Parathyroid adenoma (tissue), 2 donors: ENCODE results near the gene GATB.

Experiments used
- H2AFZ ChIP-seq: fragments of 300-600 bp; sonication (generic); one replicate; pipeline ENCODE4 v1.7.0; 2017; ENCODE audit warnings: antibody characterized with exemption, mild to moderate bottlenecking
- H3K27ac ChIP-seq: fragments of 300-600 bp; sonication (generic); one replicate; pipeline ENCODE4 v1.7.0; 2017
- H3K27me3 ChIP-seq: fragments of 300-600 bp; sonication (generic); one replicate; pipeline ENCODE4 v1.7.0; 2017; ENCODE audit warnings: low read length; ENCODE audit not compliant: control insufficient read depth, insufficient read depth
- H3K36me3 ChIP-seq: fragments of 300-600 bp; sonication (generic); one replicate; pipeline ENCODE4 v1.7.0; 2017; ENCODE audit warnings: low read length; ENCODE audit not compliant: control insufficient read depth, insufficient read depth
- H3K4me1 ChIP-seq: fragments of 300-600 bp; sonication (generic); one replicate; pipeline ENCODE4 v1.7.0; 2017; ENCODE audit warnings: control low read depth
- H3K4me2 ChIP-seq: fragments of 300-600 bp; sonication (generic); one replicate; pipeline ENCODE4 v1.7.0; 2017; ENCODE audit warnings: low read length
- H3K4me3 ChIP-seq: fragments of 300-600 bp; sonication (generic); one replicate; pipeline ENCODE4 v1.7.0; 2017; ENCODE audit warnings: low read depth, low read length
- H3K79me2 ChIP-seq: fragments of 300-600 bp; sonication (generic); one replicate; pipeline ENCODE4 v1.7.0; 2017; ENCODE audit warnings: control low read depth
- H3K9ac ChIP-seq: fragments of 300-600 bp; sonication (generic); one replicate; pipeline ENCODE4 v1.7.0; 2017; ENCODE audit warnings: mild to moderate bottlenecking
- H3K9me3 ChIP-seq: fragments of 300-600 bp; sonication (generic); one replicate; pipeline ENCODE4 v1.7.0; 2017; ENCODE audit warnings: low read length; ENCODE audit not compliant: control insufficient read depth
- TF ChIP-seq, protein P1 (sequence below): fragments of 300-600 bp; sonication (generic); IDR thresholded peaks from one replicate; pipeline ENCODE4 v1.7.0; 2017; ENCODE audit warnings: antibody characterized with exemption, mild to moderate bottlenecking
- donor health status: primary hyperparathyroidism.

The GATB gene

GRCh38 chr4:151782296-151782695, 21.5 kb upstream of the GATB start:
- no peak overlapping the region for H3K4me2 ChIP-seq
- H3K27me3 ChIP-seq: no peaks in the 10 kb centered on the region
- TF ChIP-seq, protein P1, sequence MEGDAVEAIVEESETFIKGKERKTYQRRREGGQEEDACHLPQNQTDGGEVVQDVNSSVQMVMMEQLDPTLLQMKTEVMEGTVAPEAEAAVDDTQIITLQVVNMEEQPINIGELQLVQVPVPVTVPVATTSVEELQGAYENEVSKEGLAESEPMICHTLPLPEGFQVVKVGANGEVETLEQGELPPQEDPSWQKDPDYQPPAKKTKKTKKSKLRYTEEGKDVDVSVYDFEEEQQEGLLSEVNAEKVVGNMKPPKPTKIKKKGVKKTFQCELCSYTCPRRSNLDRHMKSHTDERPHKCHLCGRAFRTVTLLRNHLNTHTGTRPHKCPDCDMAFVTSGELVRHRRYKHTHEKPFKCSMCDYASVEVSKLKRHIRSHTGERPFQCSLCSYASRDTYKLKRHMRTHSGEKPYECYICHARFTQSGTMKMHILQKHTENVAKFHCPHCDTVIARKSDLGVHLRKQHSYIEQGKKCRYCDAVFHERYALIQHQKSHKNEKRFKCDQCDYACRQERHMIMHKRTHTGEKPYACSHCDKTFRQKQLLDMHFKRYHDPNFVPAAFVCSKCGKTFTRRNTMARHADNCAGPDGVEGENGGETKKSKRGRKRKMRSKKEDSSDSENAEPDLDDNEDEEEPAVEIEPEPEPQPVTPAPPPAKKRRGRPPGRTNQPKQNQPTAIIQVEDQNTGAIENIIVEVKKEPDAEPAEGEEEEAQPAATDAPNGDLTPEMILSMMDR: no peak
- no peaks in the 10 kb centered on the region for H3K79me2 ChIP-seq
- H3K9me3 ChIP-seq: no peaks in the 10 kb centered on the region
- H2AFZ ChIP-seq: no peak overlapping the region
- no peak overlapping the region for H3K27ac ChIP-seq
- no peak overlapping the region for H3K4me3 ChIP-seq
- H3K36me3 ChIP-seq: no peaks in the 10 kb centered on the region
- H3K9ac ChIP-seq: no peak overlapping the region
- H3K4me1 ChIP-seq: no peaks in the 10 kb centered on the region

GRCh38 chr4:151781026-151781425, 20.2 kb upstream of the GATB start:
- no peaks in the 10 kb centered on the region for H3K9me3 ChIP-seq
- H2AFZ ChIP-seq: no peak overlapping the region
- H3K4me2 ChIP-seq: no peak overlapping the region
- H3K4me3 ChIP-seq: no peak overlapping the region
- no peak overlapping the region for H3K27ac ChIP-seq
- H3K27me3 ChIP-seq: no peaks in the 10 kb centered on the region
- no peaks in the 10 kb centered on the region for H3K79me2 ChIP-seq
- no peak overlapping the region for H3K9ac ChIP-seq
- no peaks in the 10 kb centered on the region for H3K36me3 ChIP-seq
- TF ChIP-seq, protein P1: no peak
- H3K4me1 ChIP-seq: no peaks in the 10 kb centered on the region

DNA sequence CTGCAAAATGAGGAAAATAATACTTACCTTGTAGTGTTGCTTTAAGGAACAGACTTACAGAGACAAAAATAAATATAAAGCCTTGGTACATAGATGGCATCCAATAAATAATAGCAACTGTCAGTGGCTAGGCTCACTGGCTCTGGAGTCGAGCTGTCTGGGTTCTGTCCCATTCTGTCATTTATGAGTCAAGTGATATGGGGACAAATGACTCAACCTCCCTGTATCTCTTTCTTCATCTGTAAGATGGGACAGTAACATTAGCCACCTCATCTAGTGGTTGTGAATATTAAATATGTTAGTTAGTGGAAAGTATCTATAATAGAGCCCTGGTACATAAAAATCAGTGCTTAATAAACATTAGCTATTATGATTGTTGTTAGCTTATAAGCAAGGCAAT, 16.7 kb upstream of the GATB start:
- H3K36me3 ChIP-seq: no peaks in the 10 kb centered on the region
- no peak overlapping the region for H3K4me2 ChIP-seq
- no peaks in the 10 kb centered on the region for H3K79me2 ChIP-seq
- no peak overlapping the region for H3K27ac ChIP-seq
- H3K4me3 ChIP-seq: no peak overlapping the region
- no peaks in the 10 kb centered on the region for H3K27me3 ChIP-seq
- no peak overlapping the region for H2AFZ ChIP-seq
- H3K9me3 ChIP-seq: no peaks in the 10 kb centered on the region
- no peak overlapping the region for H3K9ac ChIP-seq
- TF ChIP-seq, protein P1: no peak
- H3K4me1 ChIP-seq: no peaks in the 10 kb centered on the region

DNA sequence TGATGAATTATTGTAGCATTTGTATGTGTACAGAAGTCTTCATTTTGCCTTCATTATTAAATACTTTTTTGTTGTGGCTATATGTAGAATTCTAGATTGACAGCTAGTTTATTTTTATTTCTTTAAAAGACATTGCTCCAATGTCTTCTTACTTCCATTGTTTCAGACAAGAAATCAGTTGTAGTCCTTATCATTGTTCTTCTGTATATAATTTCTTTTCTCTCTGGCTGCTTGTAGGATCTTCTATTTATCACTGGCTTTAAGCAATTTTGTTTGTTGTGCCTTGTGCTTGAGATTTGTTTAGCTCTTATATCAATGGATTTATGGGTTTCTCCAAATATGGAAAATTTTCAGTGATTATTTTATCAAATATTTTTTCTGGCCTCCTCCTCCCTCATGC, 13.5 kb upstream of the GATB start:
- TF ChIP-seq, protein P1: no peak
- H3K27me3 ChIP-seq: no peaks in the 10 kb centered on the region
- H3K36me3 ChIP-seq: no peaks in the 10 kb centered on the region
- no peaks in the 10 kb centered on the region for H3K9me3 ChIP-seq
- H3K79me2 ChIP-seq: no peaks in the 10 kb centered on the region
- no peak overlapping the region for H3K9ac ChIP-seq
- no peak overlapping the region for H3K4me2 ChIP-seq
- no peak overlapping the region for H2AFZ ChIP-seq
- H3K4me1 ChIP-seq: no peaks in the 10 kb centered on the region
- H3K4me3 ChIP-seq: no peak overlapping the region
- H3K27ac ChIP-seq: no peak overlapping the region

DNA sequence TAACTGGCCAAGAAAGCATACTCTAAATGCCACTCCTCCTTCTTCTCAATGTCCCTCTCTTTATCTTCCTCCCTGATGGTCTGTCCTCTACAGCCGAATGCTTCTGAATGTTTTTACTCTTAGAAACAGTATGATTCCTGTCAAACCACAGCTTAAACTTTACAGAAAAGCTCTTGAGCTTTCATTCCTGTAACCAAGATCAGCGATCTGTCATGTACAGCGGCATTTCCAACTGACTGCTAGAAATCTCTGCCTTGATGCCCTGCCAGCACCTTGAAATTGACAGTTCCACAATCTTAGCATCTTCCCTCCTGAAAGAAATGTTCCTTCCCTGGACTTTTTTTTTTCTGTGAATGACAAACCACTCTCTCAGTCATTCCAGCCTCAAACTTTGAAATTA, 11.5 kb upstream of the GATB start:
- Histone ChIP-seq H3K9me3 (no peaks in the 10 kb centered on the region), H3K4me3 (no peak overlapping the region), H3K4me2 (no peak overlapping the region), H3K79me2 (no peaks in the 10 kb centered on the region), H3K36me3 (no peaks in the 10 kb centered on the region), H3K4me1 (no peaks in the 10 kb centered on the region), H3K27ac (no peak overlapping the region), H3K9ac (no peak overlapping the region), H3K27me3 (no peaks in the 10 kb centered on the region), H2AFZ (no peak overlapping the region)
- TF ChIP-seq, protein P1: no peak
